GM18868 (cell line): ENCODE data around the gene TMTC3.
A peak's percentile ranks its signal among the peaks of the same experiment; 100 is the strongest.

Experiments
- ATAC-seq: cut with Tn5 transposase; IDR thresholded peaks from one replicate; pipeline ENCODE4 v1.9.1; 2021; ENCODE audit warnings: mild to moderate bottlenecking, moderate library complexity; ENCODE audit not compliant: unreplicated experiment

Gene TMTC3

GRCh38 chr12:88223519-88223918, 81.4 kb downstream of the TMTC3 start:
- no peak for ATAC-seq

GRCh38 chr12:88225776-88226175, 83.7 kb downstream of the TMTC3 start:
- ATAC-seq, result no peak

- ATAC-seq, result no peak
Measured at GRCh38 chr12:88227263-88227662, 85.2 kb downstream of the TMTC3 start.

GRCh38 chr12:88227871-88228270, 85.8 kb downstream of the TMTC3 start:
- no peak for ATAC-seq

- ATAC-seq, result no peak
Measured at GRCh38 chr12:88228720-88229119, 86.6 kb downstream of the TMTC3 start.

- no peak for ATAC-seq
Measured at GRCh38 chr12:88230271-88230670, 88.2 kb downstream of the TMTC3 start.

- ATAC-seq, result peak; percentile 62
Measured at GRCh38 chr12:88235183-88235833, 93.2 kb downstream of the TMTC3 start.

GRCh38 chr12:88237954-88238353, 95.8 kb downstream of the TMTC3 start:
- no peak for ATAC-seq

GRCh38 chr12:88238406-88238805, 96.3 kb downstream of the TMTC3 start:
- ATAC-seq, result no peak

GRCh38 chr12:88241862-88242570, 99.9 kb downstream of the TMTC3 start:
- ATAC-seq, result peak; percentile 73

- ATAC-seq, result peak; percentile 26
Measured at GRCh38 chr12:88242571-88242925, 100.4 kb downstream of the TMTC3 start.

GRCh38 chr12:88242939-88243338, 100.8 kb downstream of the TMTC3 start:
- ATAC-seq, result no peak

- ATAC-seq, result no peak
Measured at GRCh38 chr12:88243982-88244381, 101.9 kb downstream of the TMTC3 start.

- ATAC-seq, result no peak
Measured at GRCh38 chr12:88245905-88246304, 103.8 kb downstream of the TMTC3 start.

- ATAC-seq, result no peak
Measured at GRCh38 chr12:88247241-88247643, 105.1 kb downstream of the TMTC3 start.

- ATAC-seq, result no peak
Measured at GRCh38 chr12:88248606-88249005, 106.5 kb downstream of the TMTC3 start.
